Measurements from ENCODE around the gene FASN.

Gene FASN

GRCh38 chr17:82097184-82097918 is 685 bp downstream of the FASN start:
- H3K27ac ChIP-seq (ENCODE audit: low read depth, low read length), result peak overlapping the region; percentile 93
- H2AFZ ChIP-seq (ENCODE audit: low read depth, low read length, severe bottlenecking), result no peak overlapping the region
- no peaks in the 10 kb centered on the region; the same call in 1 of the 2 replicates for H4K20me1 ChIP-seq (ENCODE audit: low read depth, low read length)
- H3K4me2 ChIP-seq (ENCODE audit: low read depth, low read length, poor library complexity, severe bottlenecking), result peak overlapping the region; percentile 60
- H3K9ac ChIP-seq (ENCODE audit: low read length), result peak overlapping the region; percentile 100
- no peaks in the 10 kb centered on the region for H3K9me2 ChIP-seq (replicated peaks; ENCODE audit: insufficient read depth, low read length)
- H3K9me3 ChIP-seq (ENCODE audit: insufficient read depth, low read length), result no peaks in the 10 kb centered on the region
- H3F3A ChIP-seq (ENCODE audit: insufficient read depth), result peaks cover 30% of the 10 kb centered on the region
- H3K27me3 ChIP-seq (ENCODE audit: low read length), result no peaks in the 10 kb centered on the region
- 0 out of 2 replicates have a peak, but pooled peaks cover 2% of the 10 kb centered on the region for H3K36me3 ChIP-seq (ENCODE audit: low read length)
- TF ChIP-seq, protein P1, sequence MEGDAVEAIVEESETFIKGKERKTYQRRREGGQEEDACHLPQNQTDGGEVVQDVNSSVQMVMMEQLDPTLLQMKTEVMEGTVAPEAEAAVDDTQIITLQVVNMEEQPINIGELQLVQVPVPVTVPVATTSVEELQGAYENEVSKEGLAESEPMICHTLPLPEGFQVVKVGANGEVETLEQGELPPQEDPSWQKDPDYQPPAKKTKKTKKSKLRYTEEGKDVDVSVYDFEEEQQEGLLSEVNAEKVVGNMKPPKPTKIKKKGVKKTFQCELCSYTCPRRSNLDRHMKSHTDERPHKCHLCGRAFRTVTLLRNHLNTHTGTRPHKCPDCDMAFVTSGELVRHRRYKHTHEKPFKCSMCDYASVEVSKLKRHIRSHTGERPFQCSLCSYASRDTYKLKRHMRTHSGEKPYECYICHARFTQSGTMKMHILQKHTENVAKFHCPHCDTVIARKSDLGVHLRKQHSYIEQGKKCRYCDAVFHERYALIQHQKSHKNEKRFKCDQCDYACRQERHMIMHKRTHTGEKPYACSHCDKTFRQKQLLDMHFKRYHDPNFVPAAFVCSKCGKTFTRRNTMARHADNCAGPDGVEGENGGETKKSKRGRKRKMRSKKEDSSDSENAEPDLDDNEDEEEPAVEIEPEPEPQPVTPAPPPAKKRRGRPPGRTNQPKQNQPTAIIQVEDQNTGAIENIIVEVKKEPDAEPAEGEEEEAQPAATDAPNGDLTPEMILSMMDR (IDR thresholded peaks at IDR 0.05; ENCODE audit: insufficient read depth, low read length, poor library complexity, severe bottlenecking), result no peak
- TF ChIP-seq EZH2phosphoT487 (conservative IDR thresholded peaks at IDR 0.05; ENCODE audit: low read length), result no peak
- peaks cover 32% of the 10 kb centered on the region for H3K79me2 ChIP-seq (ENCODE audit: insufficient read depth, low read length)
- H3K4me3 ChIP-seq (ENCODE audit: insufficient read depth, low read length, poor library complexity, severe bottlenecking), result peak overlapping the region; percentile 99

DNA sequence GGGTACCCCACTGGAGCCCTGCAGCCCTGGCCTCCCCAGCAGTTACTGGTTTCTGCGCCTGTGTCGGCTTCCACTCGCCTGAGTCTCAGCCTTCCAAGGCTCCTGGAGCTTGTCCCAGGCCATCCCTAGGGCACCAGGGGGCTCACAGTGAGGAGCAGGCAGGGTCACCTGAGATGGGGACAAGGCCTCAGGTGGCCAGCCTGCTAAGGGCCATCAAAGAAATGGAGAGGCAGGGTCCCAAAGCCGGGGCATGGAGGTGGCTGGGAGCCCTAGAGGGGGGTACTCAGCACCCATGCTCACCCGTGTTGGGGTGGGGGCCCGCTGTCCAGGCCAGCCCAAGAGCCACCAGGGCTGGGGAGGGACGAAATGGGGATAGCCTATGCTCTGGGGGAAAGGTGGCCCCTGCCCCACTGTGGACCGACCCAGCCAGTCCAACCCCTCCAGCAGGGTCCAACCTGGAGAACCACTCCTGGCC is 1.3 kb downstream of the FASN start:
- peaks cover 32% of the 10 kb centered on the region for H3K79me2 ChIP-seq (ENCODE audit: insufficient read depth, low read length)
- H3F3A ChIP-seq (ENCODE audit: insufficient read depth), result peaks cover 24% of the 10 kb centered on the region
- H3K36me3 ChIP-seq (ENCODE audit: low read length), result 0 out of 2 replicates have a peak, but pooled peaks cover 2% of the 10 kb centered on the region
- H3K27me3 ChIP-seq (ENCODE audit: low read length), result no peaks in the 10 kb centered on the region
- no peak for TF ChIP-seq EZH2phosphoT487 (conservative IDR thresholded peaks at IDR 0.05; ENCODE audit: low read length)
- TF ChIP-seq, protein P1 (IDR thresholded peaks at IDR 0.05; ENCODE audit: insufficient read depth, low read length, poor library complexity, severe bottlenecking), result no peak
- no peaks in the 10 kb centered on the region for H3K9me2 ChIP-seq (replicated peaks; ENCODE audit: insufficient read depth, low read length)
- H3K9me3 ChIP-seq (ENCODE audit: insufficient read depth, low read length), result no peaks in the 10 kb centered on the region
- peak overlapping the region; percentile 60 for H3K4me2 ChIP-seq (ENCODE audit: low read depth, low read length, poor library complexity, severe bottlenecking)
- H4K20me1 ChIP-seq (ENCODE audit: low read depth, low read length), result no peaks in the 10 kb centered on the region; the same call in 1 of the 2 replicates
- H3K27ac ChIP-seq (ENCODE audit: low read depth, low read length), result peak overlapping the region; percentile 93
- peak overlapping the region; percentile 99 for H3K4me3 ChIP-seq (ENCODE audit: insufficient read depth, low read length, poor library complexity, severe bottlenecking)
- peak overlapping the region; percentile 100 for H3K9ac ChIP-seq (ENCODE audit: low read length)
- H2AFZ ChIP-seq (ENCODE audit: low read depth, low read length, severe bottlenecking), result no peak overlapping the region

DNA sequence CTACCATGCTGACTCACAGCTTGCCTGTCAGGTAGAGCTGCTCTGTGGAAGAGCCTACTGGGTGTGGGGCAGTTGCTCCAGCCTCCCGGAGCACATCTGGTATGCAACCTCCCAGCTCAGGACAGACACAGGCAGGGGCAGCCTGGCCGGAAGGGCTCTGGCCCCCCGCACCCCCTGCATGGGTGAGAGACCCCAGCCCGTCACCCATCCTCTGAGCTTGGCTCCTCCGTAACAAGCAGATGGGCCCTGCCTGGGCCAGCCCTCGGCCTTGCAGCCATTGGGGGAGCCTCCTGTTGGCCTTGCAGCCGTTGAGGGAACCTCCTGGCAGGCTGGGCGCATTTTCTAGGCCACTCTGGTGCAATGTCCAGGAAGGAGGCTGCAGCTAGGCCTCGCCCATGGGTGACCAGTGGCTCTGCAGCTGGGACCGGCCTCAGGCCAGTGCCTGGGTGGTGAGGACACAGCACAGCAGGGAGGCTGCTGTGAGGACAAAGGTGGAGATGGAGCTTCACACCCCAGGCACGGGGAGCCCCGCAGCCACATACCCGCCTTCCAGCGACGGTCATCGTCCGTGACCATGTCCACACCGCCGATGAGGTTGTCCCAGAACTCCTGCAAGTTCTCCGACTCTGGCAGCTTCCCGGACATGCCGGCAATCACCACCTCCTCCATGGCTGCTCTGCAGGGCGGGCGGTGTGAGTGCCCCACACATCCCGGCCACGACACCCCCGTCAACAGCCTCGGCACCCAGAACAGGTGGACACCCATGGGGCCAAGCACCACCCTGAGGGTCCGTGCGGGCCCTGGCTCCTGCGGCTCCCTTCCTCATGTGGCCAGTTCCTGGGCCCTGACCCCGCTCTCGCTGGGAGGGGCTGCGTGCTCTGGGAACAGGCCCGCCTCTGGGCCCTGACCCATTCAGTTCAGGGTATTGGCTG is 2.0 kb downstream of the FASN start:
- no peak overlapping the region for H3K27ac ChIP-seq (ENCODE audit: low read depth, low read length)
- H3K9me2 ChIP-seq (replicated peaks; ENCODE audit: insufficient read depth, low read length), result no peaks in the 10 kb centered on the region
- 0 out of 2 replicates have a peak, but pooled peaks cover 2% of the 10 kb centered on the region for H3K36me3 ChIP-seq (ENCODE audit: low read length)
- H3K4me2 ChIP-seq (ENCODE audit: low read depth, low read length, poor library complexity, severe bottlenecking), result peak overlapping the region; percentile 60
- peaks cover 32% of the 10 kb centered on the region for H3K79me2 ChIP-seq (ENCODE audit: insufficient read depth, low read length)
- peak overlapping the region; percentile 100 for H3K9ac ChIP-seq (ENCODE audit: low read length)
- no peaks in the 10 kb centered on the region; the same call in 1 of the 2 replicates for H4K20me1 ChIP-seq (ENCODE audit: low read depth, low read length)
- TF ChIP-seq, protein P1 (IDR thresholded peaks at IDR 0.05; ENCODE audit: insufficient read depth, low read length, poor library complexity, severe bottlenecking), result no peak
- no peak for TF ChIP-seq EZH2phosphoT487 (conservative IDR thresholded peaks at IDR 0.05; ENCODE audit: low read length)
- peaks cover 18% of the 10 kb centered on the region for H3F3A ChIP-seq (ENCODE audit: insufficient read depth)
- H2AFZ ChIP-seq (ENCODE audit: low read depth, low read length, severe bottlenecking), result no peak overlapping the region
- no peak overlapping the region for H3K4me3 ChIP-seq (ENCODE audit: insufficient read depth, low read length, poor library complexity, severe bottlenecking)
- H3K27me3 ChIP-seq (ENCODE audit: low read length), result no peaks in the 10 kb centered on the region
- H3K9me3 ChIP-seq (ENCODE audit: insufficient read depth, low read length), result no peaks in the 10 kb centered on the region

All from SU-DHL-6 (cell line).